ENCODE data around the gene HSPA1B.

HSPA1B gene

DNA sequence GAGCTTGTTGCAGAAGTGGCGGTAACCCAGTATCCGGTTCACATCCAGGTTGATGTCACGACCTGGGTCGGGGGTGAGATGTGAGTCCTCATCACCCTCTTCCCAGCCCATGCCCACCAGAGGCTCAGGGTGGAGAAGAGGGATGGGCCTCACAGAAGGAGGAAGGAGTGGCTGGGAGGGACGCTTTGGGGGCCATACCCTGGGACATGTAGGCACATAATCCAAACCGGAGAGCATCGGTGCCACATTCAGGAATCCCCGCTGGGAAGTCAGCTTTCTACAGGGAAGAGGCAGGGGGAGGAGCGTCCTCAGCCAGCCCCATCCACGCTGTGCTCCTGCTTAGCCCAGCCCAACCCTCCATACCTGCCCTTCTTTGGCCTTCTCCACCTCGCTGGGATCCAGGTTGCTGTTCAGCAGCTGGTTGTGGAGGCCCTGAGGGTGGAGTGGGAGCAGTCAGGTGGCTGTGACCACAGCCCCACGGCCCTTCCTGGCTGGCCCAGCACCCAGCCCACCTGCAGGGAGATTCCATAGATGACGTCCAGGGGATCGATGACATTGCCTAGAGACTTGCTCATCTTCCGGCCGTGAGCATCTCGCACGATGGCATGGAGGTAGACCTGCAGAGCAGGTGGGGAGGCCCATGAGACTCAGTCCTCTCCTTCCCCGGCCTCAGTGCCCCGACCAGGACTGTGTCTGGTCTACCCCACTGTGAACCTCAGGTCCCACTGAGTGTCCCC is 46.9 kb upstream of the HSPA1B start:
- TF ChIP-seq POLR2AphosphoS5 (IDR thresholded peaks at IDR 0.05; ENCODE audit: low read depth, low read length) (no peak), TAF1 (IDR thresholded peaks at IDR 0.05; ENCODE audit: borderline replicate concordance, insufficient read depth, low read length) (no peak), FOXP2 (optimal IDR thresholded peaks at IDR 0.05; ENCODE audit: borderline replicate concordance, extremely low read depth, extremely low read length, insufficient read depth) (no peak), SIN3A (IDR thresholded peaks at IDR 0.05; ENCODE audit: borderline replicate concordance, insufficient read depth, low read length) (no peak), REST (IDR thresholded peaks at IDR 0.05; ENCODE audit: insufficient read depth in 1 of 2, low read depth in 2 of 2, low read length in 2 of 2) (no peak)

DNA sequence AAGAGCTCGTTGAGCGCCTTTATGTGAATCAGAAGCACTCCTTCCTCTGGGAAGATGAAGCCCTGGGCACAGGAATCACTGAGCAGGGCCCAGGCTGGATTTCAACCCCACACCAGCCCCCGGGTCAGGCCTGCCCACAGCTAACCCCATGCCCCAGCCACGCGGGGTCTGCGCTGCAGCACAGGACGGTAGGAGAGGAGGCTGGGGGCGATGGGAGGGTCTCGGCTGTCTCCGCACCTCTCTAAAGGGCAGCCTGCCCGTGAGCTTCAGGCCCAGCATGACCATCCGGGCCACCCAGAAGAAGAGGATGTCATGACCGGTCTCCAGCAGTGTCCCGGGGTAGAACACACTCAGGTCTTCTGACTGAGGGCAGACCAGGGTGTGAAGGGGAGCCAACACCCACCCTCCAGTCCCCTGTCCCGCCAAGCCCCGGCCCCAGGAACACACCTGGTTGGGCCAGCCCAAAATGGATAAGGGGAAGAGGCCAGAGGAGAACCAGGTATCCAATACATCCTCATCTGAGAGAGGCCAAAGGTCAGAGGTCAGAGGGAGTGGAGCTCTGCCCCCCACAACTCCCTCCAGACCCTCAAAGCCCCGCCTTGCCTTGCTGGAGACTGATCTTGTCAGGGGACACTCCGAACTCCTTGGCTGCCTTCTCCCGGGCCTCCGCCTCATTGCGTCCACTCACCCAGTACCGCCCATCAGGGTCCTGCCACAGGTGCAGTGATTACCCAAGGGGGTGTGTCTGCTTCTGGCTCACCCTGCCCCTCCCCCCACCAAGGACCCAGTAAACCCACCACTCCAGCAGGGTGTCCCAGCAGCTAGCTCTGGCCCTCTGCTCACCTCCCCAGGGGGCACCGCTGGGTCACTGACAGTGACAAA is 46.1 kb upstream of the HSPA1B start:
- TF ChIP-seq POLR2AphosphoS5 (IDR thresholded peaks at IDR 0.05; ENCODE audit: low read depth, low read length) = no peak; the same call in 1 of the 2 replicates
- TF ChIP-seq REST (IDR thresholded peaks at IDR 0.05; ENCODE audit: insufficient read depth in 1 of 2, low read depth in 2 of 2, low read length in 2 of 2) = no peak
- no peak for TF ChIP-seq TAF1 (IDR thresholded peaks at IDR 0.05; ENCODE audit: borderline replicate concordance, insufficient read depth, low read length)
- no peak for TF ChIP-seq SIN3A (IDR thresholded peaks at IDR 0.05; ENCODE audit: borderline replicate concordance, insufficient read depth, low read length)
- no peak for TF ChIP-seq FOXP2 (optimal IDR thresholded peaks at IDR 0.05; ENCODE audit: borderline replicate concordance, extremely low read depth, extremely low read length, insufficient read depth)

DNA sequence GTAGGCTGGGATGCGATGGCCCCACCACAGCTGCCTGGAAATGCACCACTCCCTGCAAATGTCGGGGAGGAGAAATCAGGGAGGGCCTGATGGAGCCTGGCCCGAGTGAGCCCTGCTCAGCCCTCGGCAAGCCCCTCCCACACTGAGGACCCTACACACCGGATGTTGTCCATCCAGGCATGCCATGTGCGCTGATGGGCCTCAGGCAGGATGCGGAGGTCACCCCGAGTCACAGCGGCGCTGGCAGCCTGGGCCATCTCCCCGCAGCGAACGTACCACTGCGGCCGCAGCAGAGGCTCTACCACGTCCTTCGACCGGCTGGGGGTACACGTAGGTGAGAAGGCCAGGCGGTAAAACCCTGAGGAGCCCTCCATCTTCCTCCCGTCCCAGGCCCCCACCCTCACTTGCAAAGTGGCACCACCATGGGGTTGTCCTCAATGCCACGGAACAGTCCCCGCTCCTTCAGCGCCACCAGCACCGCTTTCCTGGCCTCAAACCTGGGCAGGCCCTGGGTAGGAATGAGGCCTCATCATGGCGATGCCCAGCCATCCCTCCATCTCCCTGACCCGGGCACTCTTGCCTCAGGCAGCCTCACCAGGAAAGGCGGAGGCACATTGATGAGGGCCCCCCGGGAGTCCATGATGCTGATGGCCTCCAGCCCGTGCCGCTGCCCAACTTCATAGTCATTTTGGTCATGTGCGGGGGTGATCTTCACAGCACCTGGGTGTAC is 45.2 kb upstream of the HSPA1B start:
- TF ChIP-seq FOXP2 (optimal IDR thresholded peaks at IDR 0.05; ENCODE audit: borderline replicate concordance, extremely low read depth, extremely low read length, insufficient read depth) (no peak), SIN3A (IDR thresholded peaks at IDR 0.05; ENCODE audit: borderline replicate concordance, insufficient read depth, low read length) (no peak), REST (IDR thresholded peaks at IDR 0.05; ENCODE audit: insufficient read depth in 1 of 2, low read depth in 2 of 2, low read length in 2 of 2) (no peak), TAF1 (IDR thresholded peaks at IDR 0.05; ENCODE audit: borderline replicate concordance, insufficient read depth, low read length) (no peak), POLR2AphosphoS5 (IDR thresholded peaks at IDR 0.05; ENCODE audit: low read depth, low read length) (no peak)

GRCh38 chr6:31784098-31784925 is 43.2 kb upstream of the HSPA1B start:
- TF ChIP-seq FOXP2 (optimal IDR thresholded peaks at IDR 0.05; ENCODE audit: borderline replicate concordance, extremely low read depth, extremely low read length, insufficient read depth) (no peak), POLR2AphosphoS5 (IDR thresholded peaks at IDR 0.05; ENCODE audit: low read depth, low read length) (no peak), SIN3A (IDR thresholded peaks at IDR 0.05; ENCODE audit: borderline replicate concordance, insufficient read depth, low read length) (no peak), TAF1 (IDR thresholded peaks at IDR 0.05; ENCODE audit: borderline replicate concordance, insufficient read depth, low read length) (no peak), REST (IDR thresholded peaks at IDR 0.05; ENCODE audit: insufficient read depth in 1 of 2, low read depth in 2 of 2, low read length in 2 of 2) (no peak)
